ENCODE measurements around the gene NET1. TPM values are rescaled to one million over a fixed set of nuclear protein-coding genes. Genes with fewer than 3 reads are reported as not detected.

NET1 gene
- total and polyA plus RNA-seq, 2 experiments from 2014 or later: 36.5 to 42.9 TPM

- in situ Hi-C loops (cut with MboI): no loop called here
- Histone ChIP-seq H3K36me3 (ENCODE audit: low read depth) (no peaks in the 10 kb centered on the region), H2AFZ (peak overlapping the region; percentile 90), H3F3A (ENCODE audit: insufficient read depth) (peaks cover 9% of the 10 kb centered on the region; the same call in 1 of the 2 replicates), H3K9ac (peak overlapping the region; percentile 86), H3K4me1 (ENCODE audit: insufficient read depth) (peaks cover 9% of the 10 kb centered on the region; the same call in 1 of the 2 replicates), H3K27me3 (replicated peaks; ENCODE audit: insufficient read depth) (no peaks in the 10 kb centered on the region), H3K27ac (peak overlapping the region; percentile 34), H3K9me2 (ENCODE audit: insufficient read depth) (no peaks in the 10 kb centered on the region), H3K4me3 (peak overlapping the region; percentile 78), H3K4me2 (ENCODE audit: unreplicated experiment) (peak overlapping the region; percentile 95), H3K79me2 (ENCODE audit: insufficient read depth) (peaks cover 37% of the 10 kb centered on the region), H3K9me3 (ENCODE audit: low read depth) (no peaks in the 10 kb centered on the region), H4K20me1 (ENCODE audit: insufficient read depth) (no peaks in the 10 kb centered on the region)
- DNase-seq: peak; percentile 71
- WGBS, 2 experiments (ENCODE audit: low coverage in 1 of 2, low lambda C conversion rate in 2 of 2, missing lambda C conversion rate in 2 of 2): 1% methylated on average over 3 of the region's 3 CpGs
- TF ChIP-seq EZH2phosphoT487 (IDR thresholded peaks at IDR 0.05; ENCODE audit: insufficient read depth, low read depth) (no peak), EZH2 (IDR thresholded peaks at IDR 0.05; ENCODE audit: insufficient read depth, poor library complexity, severe bottlenecking) (no peak)
Observed at GRCh38 chr10:5411941-5412276, 448 bp upstream of the NET1 start.

GRCh38 chr10:5413012-5413938 is 918 bp downstream of the NET1 start:
- H2AFZ ChIP-seq: peak overlapping the region; percentile 81
- H3K4me3 ChIP-seq: peak overlapping the region; percentile 78
- no peaks in the 10 kb centered on the region for H3K9me3 ChIP-seq (ENCODE audit: low read depth)
- no peaks in the 10 kb centered on the region for H4K20me1 ChIP-seq (ENCODE audit: insufficient read depth)
- peak overlapping the region; percentile 98 for H3K4me2 ChIP-seq (ENCODE audit: unreplicated experiment)
- peak overlapping the region; percentile 58 for H3K27ac ChIP-seq
- in situ Hi-C loops (cut with MboI): no loop called here
- WGBS, 2 experiments (ENCODE audit: low coverage in 1 of 2, low lambda C conversion rate in 2 of 2, missing lambda C conversion rate in 2 of 2): 9 to 10% methylated on average over 14 to 20 of the region's 20 CpGs
- H3K4me1 ChIP-seq (ENCODE audit: insufficient read depth): peaks cover 9% of the 10 kb centered on the region; the same call in 1 of the 2 replicates
- H3K9me2 ChIP-seq (ENCODE audit: insufficient read depth): no peaks in the 10 kb centered on the region
- peak overlapping the region; percentile 86 for H3K9ac ChIP-seq
- H3F3A ChIP-seq (ENCODE audit: insufficient read depth): peaks cover 9% of the 10 kb centered on the region; the same call in 1 of the 2 replicates
- peak; percentile 77 for DNase-seq
- H3K36me3 ChIP-seq (ENCODE audit: low read depth): no peaks in the 10 kb centered on the region
- TF ChIP-seq EZH2 (IDR thresholded peaks at IDR 0.05; ENCODE audit: insufficient read depth, poor library complexity, severe bottlenecking): no peak
- no peak for TF ChIP-seq EZH2phosphoT487 (IDR thresholded peaks at IDR 0.05; ENCODE audit: insufficient read depth, low read depth)
- H3K27me3 ChIP-seq (replicated peaks; ENCODE audit: insufficient read depth): no peaks in the 10 kb centered on the region
- H3K79me2 ChIP-seq (ENCODE audit: insufficient read depth): peaks cover 51% of the 10 kb centered on the region

- Histone ChIP-seq H4K20me1 (ENCODE audit: insufficient read depth) (no peaks in the 10 kb centered on the region), H3K79me2 (ENCODE audit: insufficient read depth) (peaks cover 88% of the 10 kb centered on the region), H3K4me2 (ENCODE audit: unreplicated experiment) (no peak overlapping the region), H3K9me3 (ENCODE audit: low read depth) (no peaks in the 10 kb centered on the region), H3K36me3 (ENCODE audit: low read depth) (no peaks in the 10 kb centered on the region), H3F3A (ENCODE audit: insufficient read depth) (peaks cover 9% of the 10 kb centered on the region; the same call in 1 of the 2 replicates), H3K4me1 (ENCODE audit: insufficient read depth) (peaks cover 9% of the 10 kb centered on the region; the same call in 1 of the 2 replicates), H3K9ac (no peak overlapping the region), H3K4me3 (no peak overlapping the region), H2AFZ (no peak overlapping the region), H3K9me2 (ENCODE audit: insufficient read depth) (no peaks in the 10 kb centered on the region), H3K27me3 (replicated peaks; ENCODE audit: insufficient read depth) (no peaks in the 10 kb centered on the region), H3K27ac (no peak overlapping the region)
- DNase-seq: no peak
- in situ Hi-C loops (cut with MboI): no loop called here
- WGBS, 2 experiments (ENCODE audit: low coverage in 1 of 2, low lambda C conversion rate in 2 of 2, missing lambda C conversion rate in 2 of 2): 89 to 95% methylated on average over 11 of the region's 11 CpGs
- no peak for TF ChIP-seq EZH2 (IDR thresholded peaks at IDR 0.05; ENCODE audit: insufficient read depth, poor library complexity, severe bottlenecking)
- no peak for TF ChIP-seq EZH2phosphoT487 (IDR thresholded peaks at IDR 0.05; ENCODE audit: insufficient read depth, low read depth)
Observed at GRCh38 chr10:5416981-5417380, 4.6 kb downstream of the NET1 start.

GRCh38 chr10:5418584-5418983 is 6.2 kb downstream of the NET1 start:
- in situ Hi-C loops (cut with MboI): no loop called here

More at GRCh38 chr10:5418584-5418983, 6.2 kb downstream of the NET1 start:
- no peaks in the 10 kb centered on the region for H3K9me2 ChIP-seq (ENCODE audit: insufficient read depth)
- H4K20me1 ChIP-seq (ENCODE audit: insufficient read depth): no peaks in the 10 kb centered on the region
- H3K4me3 ChIP-seq: no peak overlapping the region
- peaks cover 100% of the 10 kb centered on the region for H3K79me2 ChIP-seq (ENCODE audit: insufficient read depth)
- peaks cover 10% of the 10 kb centered on the region for H3K4me1 ChIP-seq (ENCODE audit: insufficient read depth)
- DNase-seq: no peak
- H2AFZ ChIP-seq: no peak overlapping the region
- H3K27ac ChIP-seq: no peak overlapping the region
- TF ChIP-seq EZH2phosphoT487 (IDR thresholded peaks at IDR 0.05; ENCODE audit: insufficient read depth, low read depth) (no peak), EZH2 (IDR thresholded peaks at IDR 0.05; ENCODE audit: insufficient read depth, poor library complexity, severe bottlenecking) (no peak)
- peaks cover 4% of the 10 kb centered on the region; the same call in 1 of the 2 replicates for H3F3A ChIP-seq (ENCODE audit: insufficient read depth)
- H3K9me3 ChIP-seq (ENCODE audit: low read depth): no peaks in the 10 kb centered on the region
- H3K36me3 ChIP-seq (ENCODE audit: low read depth): no peaks in the 10 kb centered on the region
- H3K27me3 ChIP-seq (replicated peaks; ENCODE audit: insufficient read depth): no peaks in the 10 kb centered on the region
- H3K4me2 ChIP-seq (ENCODE audit: unreplicated experiment): no peak overlapping the region
- H3K9ac ChIP-seq: no peak overlapping the region

All from GM23248 (cell line).